IMR-90 (cell line): ENCODE data around the gene GLB1L. TPM values are rescaled to one million over a fixed set of nuclear protein-coding genes. Genes with fewer than 3 reads are reported as not detected.

Experiments used
- microRNA-seq, 2 experiments: library from miRNA; stranded (forward) in 1 of 2; unstranded in 1 of 2; fragments of 10-50 nt in 1 of 2; fragments of <30 nt in 1 of 2; gene quantifications in 1 of 2; microRNA quantifications in 1 of 2; one replicate each; pipeline versions ENCODE3 to v1.1.0; 2013 to 2020; ENCODE audit not compliant: insufficient read depth in 1 of 2, insufficient read length in 1 of 2, unreplicated experiment in 1 of 2
- polyA plus RNA-seq, 3 experiments: library from polyadenylated mRNA; depleted of rRNA; stranded (reverse); fragments of >200 nt; gene quantifications; 2 replicates each; pipeline ENCODE4 v1.2.3, GENCODE V29; 2012; ENCODE audit warnings: low replicate concordance in 1 of 3
- small RNA-seq, 5 experiments: library from RNA; depleted of rRNA; stranded (forward); fragments of <200 nt; gene quantifications; one replicate each; pipeline ENCODE3, GENCODE V24; 2012
- total RNA-seq: library from RNA; depleted of rRNA; stranded (reverse); fragments of >200 nt; gene quantifications from 2 replicates; pipeline ENCODE4 v1.2.3, GENCODE V29; 2012; rRNA removed

The GLB1L gene
- total and polyA plus RNA-seq, 2 of the 4 experiments (the other 2 are of a cell fraction) = 4.1 to 6.2 TPM

Small RNA genes lying within 50 kb of the gene (microRNA-seq; reads per million reads assigned to microRNA genes)
- gene MIR153-1 = 0 to 2.1 reads per million in 2 experiments

Small RNA genes lying within 50 kb of the gene (small RNA-seq; reads per million reads assigned to genes)
- gene MIR153-1 = 0 to 4.3 (median 0) reads per million in 5 experiments

Other genes starting within 250 kb of the GLB1L start
- not detected in 2 replicates for gene CFAP65, start 203.9 kb downstream of the GLB1L start, total RNA-seq
- not detected in 2 replicates for gene CFAP65, start 203.9 kb downstream of the GLB1L start, polyA plus RNA-seq (2012; rRNA removed)
- gene IHH, start 184.5 kb downstream of the GLB1L start, total RNA-seq = not detected in 2 replicates
- not detected in 2 replicates for gene IHH, start 184.5 kb downstream of the GLB1L start, polyA plus RNA-seq (2012; rRNA removed)
- 15.3 and 23.1 TPM in 2 replicates for gene NHEJ1, start 84.6 kb downstream of the GLB1L start, total RNA-seq
- 11.9 and 12.5 TPM in 2 replicates for gene NHEJ1, start 84.6 kb downstream of the GLB1L start, polyA plus RNA-seq (2012; rRNA removed)
- gene SLC23A3, start 75.4 kb downstream of the GLB1L start, total RNA-seq = under 0.01 and 0.18 TPM in 2 replicates
- 0.43 and 0.65 TPM in 2 replicates for gene SLC23A3, start 75.4 kb downstream of the GLB1L start, polyA plus RNA-seq (2012; rRNA removed)
- gene CNPPD1, start 68.5 kb downstream of the GLB1L start, total RNA-seq = 11.1 and 11.9 TPM in 2 replicates
- 29.2 and 31.9 TPM in 2 replicates for gene CNPPD1, start 68.5 kb downstream of the GLB1L start, polyA plus RNA-seq (2012; rRNA removed)
- gene RETREG2, start 67.2 kb downstream of the GLB1L start, total RNA-seq = 39.2 and 51.1 TPM in 2 replicates
- gene RETREG2, start 67.2 kb downstream of the GLB1L start, polyA plus RNA-seq (2012; rRNA removed) = 45.1 and 45.2 TPM in 2 replicates
- 21.9 and 25.5 TPM in 2 replicates for gene ZFAND2B, start 38.7 kb downstream of the GLB1L start, total RNA-seq
- 38.3 and 43.0 TPM in 2 replicates for gene ZFAND2B, start 38.7 kb downstream of the GLB1L start, polyA plus RNA-seq (2012; rRNA removed)
- gene ABCB6, start 26.5 kb downstream of the GLB1L start, total RNA-seq = 10.8 and 12.5 TPM in 2 replicates
- 24.3 and 24.7 TPM in 2 replicates for gene ABCB6, start 26.5 kb downstream of the GLB1L start, polyA plus RNA-seq (2012; rRNA removed)
- 27.8 and 35.1 TPM in 2 replicates for gene ATG9A, start 15.8 kb downstream of the GLB1L start, total RNA-seq
- 58.3 and 59.7 TPM in 2 replicates for gene ATG9A, start 15.8 kb downstream of the GLB1L start, polyA plus RNA-seq (2012; rRNA removed)
- 18.3 and 18.6 TPM in 2 replicates for gene ANKZF1, start 15.6 kb downstream of the GLB1L start, total RNA-seq
- 29.1 and 33.8 TPM in 2 replicates for gene ANKZF1, start 15.6 kb downstream of the GLB1L start, polyA plus RNA-seq (2012; rRNA removed)
- gene STK16, start within 50 bp of the GLB1L start, total RNA-seq = 35.0 and 44.4 TPM in 2 replicates
- gene STK16, start within 50 bp of the GLB1L start, polyA plus RNA-seq (2012; rRNA removed) = 40.3 and 50.1 TPM in 2 replicates
- gene TUBA4B, start 7.8 kb upstream of the GLB1L start, total RNA-seq = not detected in 2 replicates
- gene TUBA4B, start 7.8 kb upstream of the GLB1L start, polyA plus RNA-seq (2012; rRNA removed) = not detected in 2 replicates
- 21.9 and 26.1 TPM in 2 replicates for gene TUBA4A, start 8.5 kb upstream of the GLB1L start, total RNA-seq
- gene TUBA4A, start 8.5 kb upstream of the GLB1L start, polyA plus RNA-seq (2012; rRNA removed) = 30.3 and 35.6 TPM in 2 replicates
- 30.6 and 43.0 TPM in 2 replicates for gene DNAJB2, start 33.9 kb upstream of the GLB1L start, total RNA-seq
- 45.8 and 50.7 TPM in 2 replicates for gene DNAJB2, start 33.9 kb upstream of the GLB1L start, polyA plus RNA-seq (2012; rRNA removed)
- 4.4 and 5.2 TPM in 2 replicates for gene PTPRN, start 64.0 kb upstream of the GLB1L start, total RNA-seq
- gene PTPRN, start 64.0 kb upstream of the GLB1L start, polyA plus RNA-seq (2012; rRNA removed) = 21.4 and 22.0 TPM in 2 replicates
- gene RESP18, start 87.3 kb upstream of the GLB1L start, total RNA-seq = not detected in 2 replicates
- not detected in 2 replicates for gene RESP18, start 87.3 kb upstream of the GLB1L start, polyA plus RNA-seq (2012; rRNA removed)
- 74.7 and 89.4 TPM in 2 replicates for gene DNPEP, start 142.5 kb upstream of the GLB1L start, total RNA-seq
- gene DNPEP, start 142.5 kb upstream of the GLB1L start, polyA plus RNA-seq (2012; rRNA removed) = 74.2 and 75.1 TPM in 2 replicates
- gene DES, start 172.9 kb upstream of the GLB1L start, total RNA-seq = 3.3 and 4.3 TPM in 2 replicates
- 4.0 and 4.9 TPM in 2 replicates for gene DES, start 172.9 kb upstream of the GLB1L start, polyA plus RNA-seq (2012; rRNA removed)
- 6.8 and 7.8 TPM in 2 replicates for gene SPEG, start 189.4 kb upstream of the GLB1L start, total RNA-seq
- gene SPEG, start 189.4 kb upstream of the GLB1L start, polyA plus RNA-seq (2012; rRNA removed) = 81.6 and 109 TPM in 2 replicates